Lung microvascular endothelial cell (primary cell): ENCODE results near the gene TGFA. TPM values are rescaled to one million over a fixed set of nuclear protein-coding genes. Genes with fewer than 3 reads are reported as not detected.
"Not testable (repeated sequence)": the region's sequence is repeated elsewhere in the genome, so short reads cannot be mapped to it uniquely, and the experiment has no call there.

ENCODE experiments used
- DNase-seq, 2 donors: peaks; one replicate each; pipeline versions ENCODE4 v3.0.0 to v3.0.0-alpha.2; 2010; ENCODE audit warnings: low read depth in 2 of 2
- total RNA-seq: library from RNA; depleted of rRNA; stranded (reverse); fragments of >200 nt; gene quantifications from 2 replicates; pipeline ENCODE4 v1.2.1, GENCODE V29; 2014

Gene TGFA
- total RNA-seq, 1 donor from 2014 or later: 16.3 TPM

DNA sequence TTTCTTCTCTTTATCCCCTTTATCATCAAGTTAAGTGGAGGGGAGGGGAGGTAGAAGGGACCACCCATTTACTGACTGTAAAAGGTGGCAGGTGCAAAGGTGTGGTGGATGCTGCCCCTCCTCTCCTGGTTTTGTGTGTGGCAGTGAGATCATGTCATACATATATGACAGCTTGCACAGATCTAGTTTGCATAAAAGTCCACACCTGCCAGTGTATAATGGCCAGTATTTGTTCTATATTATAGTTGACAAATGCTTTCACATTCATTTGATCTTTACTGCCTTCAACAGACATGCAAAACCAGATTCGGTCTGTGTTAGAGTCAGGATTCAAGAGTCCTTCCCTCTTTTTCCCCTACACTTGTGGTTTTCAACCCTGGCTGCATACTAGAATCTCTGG, 55.1 kb downstream of the TGFA start:
- no peak for DNase-seq

DNA sequence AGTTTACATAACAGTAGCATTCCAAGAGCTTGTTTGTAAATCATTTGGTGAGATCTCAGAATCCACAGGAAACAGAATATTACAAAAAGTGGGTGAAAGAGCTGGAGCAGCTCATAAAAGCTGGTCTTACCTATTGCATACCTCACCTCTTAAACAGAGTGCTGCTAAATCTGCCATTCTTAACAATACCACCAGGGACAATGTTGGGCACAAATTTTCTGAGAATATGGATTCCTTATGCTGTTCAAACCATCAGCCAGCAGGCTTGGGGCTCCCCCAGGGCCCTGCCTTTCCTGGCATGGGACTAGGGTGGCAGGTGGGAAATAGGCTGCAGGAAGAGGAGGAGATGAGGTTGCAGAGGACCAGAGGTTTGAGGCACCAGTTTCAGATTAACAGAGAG, 55.6 kb downstream of the TGFA start:
- DNase-seq: peak in 1 of 2 donors; percentile 16

DNA sequence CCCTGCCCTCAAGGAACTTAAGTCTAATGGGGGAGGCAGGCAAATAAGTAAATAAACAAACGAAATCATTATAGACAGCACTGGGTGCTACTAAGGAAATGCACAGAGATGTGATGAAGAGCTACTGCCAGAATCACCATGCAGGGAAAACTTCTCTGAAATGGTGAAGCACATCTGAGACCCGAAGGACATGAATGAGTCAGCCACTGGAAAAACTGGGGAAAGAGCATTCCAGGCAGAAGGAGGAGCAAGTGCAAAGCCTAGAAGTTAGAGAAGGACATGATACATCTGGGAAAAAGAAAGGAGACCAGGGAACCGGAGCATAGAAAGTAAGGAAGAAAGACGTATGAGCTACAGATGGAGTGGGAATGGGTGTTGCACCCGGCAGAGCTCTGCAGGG, 56.8 kb downstream of the TGFA start:
- DNase-seq: no peak

DNA sequence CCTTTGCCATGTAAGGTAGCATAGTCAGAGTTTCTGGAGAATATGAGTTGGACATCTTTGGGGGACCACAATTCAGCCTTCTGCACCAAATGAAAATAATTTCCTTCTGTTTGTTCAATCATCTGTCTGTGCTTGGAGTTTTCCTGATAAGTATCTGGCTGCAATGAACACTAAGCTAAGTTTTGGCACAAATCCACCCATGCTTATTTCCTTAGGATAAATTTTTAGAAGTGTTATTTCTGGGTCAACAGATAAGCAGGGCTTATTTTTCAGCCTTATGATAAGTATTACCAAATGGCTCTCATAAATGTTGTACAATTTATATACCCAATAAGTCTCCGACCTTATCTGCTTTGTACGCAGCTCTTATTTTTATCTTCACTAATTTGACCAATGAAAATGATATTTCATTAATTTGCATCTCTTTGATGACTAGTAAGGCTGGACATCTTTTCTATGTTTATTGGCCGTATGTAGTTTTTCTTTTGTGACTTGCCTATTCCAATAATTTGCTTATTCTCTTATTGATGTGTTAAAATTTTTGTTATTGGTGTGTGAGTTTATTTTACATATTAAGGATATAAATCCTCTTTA, 59.2 kb downstream of the TGFA start:
- DNase-seq: no peak

DNA sequence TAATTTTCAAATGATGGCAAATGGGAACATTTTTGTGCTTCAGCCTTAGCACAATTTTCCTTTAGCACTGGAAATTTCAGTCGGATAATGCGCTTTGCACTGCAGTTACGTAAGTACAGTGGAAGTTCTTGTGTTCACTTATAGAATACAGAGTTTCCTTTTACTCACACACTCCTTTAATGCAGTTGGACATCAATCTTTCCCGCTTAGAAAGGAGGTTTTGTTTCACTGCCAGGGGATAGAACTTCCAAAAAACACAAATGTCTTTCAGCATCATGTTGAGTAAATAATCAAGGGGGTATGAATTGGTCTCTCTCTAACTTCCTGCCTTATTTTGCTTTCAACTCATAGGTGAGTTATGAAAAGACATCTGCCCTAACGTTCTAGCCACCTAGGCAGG, 63.2 kb downstream of the TGFA start:
- no peak for DNase-seq

DNA sequence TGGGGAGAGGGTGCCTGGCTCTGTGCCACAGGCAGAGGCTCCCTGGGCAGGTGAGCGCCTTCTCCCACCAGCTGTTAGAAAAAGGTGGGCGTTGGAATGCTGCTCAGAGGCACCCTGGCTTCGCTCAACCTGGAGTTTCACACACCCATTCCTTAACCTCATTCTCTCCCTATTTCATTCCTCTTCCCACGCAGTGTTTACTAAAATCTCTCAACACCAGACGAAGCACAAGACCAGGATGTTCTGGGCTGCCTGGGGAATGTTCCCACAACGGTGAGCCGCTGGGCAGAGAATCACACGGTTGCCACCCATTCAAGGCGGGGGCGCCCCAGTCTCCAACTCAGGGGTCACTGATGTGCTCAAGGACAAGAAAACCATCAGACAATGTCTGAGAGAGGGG, 64.5 kb downstream of the TGFA start:
- no peak for DNase-seq

DNA sequence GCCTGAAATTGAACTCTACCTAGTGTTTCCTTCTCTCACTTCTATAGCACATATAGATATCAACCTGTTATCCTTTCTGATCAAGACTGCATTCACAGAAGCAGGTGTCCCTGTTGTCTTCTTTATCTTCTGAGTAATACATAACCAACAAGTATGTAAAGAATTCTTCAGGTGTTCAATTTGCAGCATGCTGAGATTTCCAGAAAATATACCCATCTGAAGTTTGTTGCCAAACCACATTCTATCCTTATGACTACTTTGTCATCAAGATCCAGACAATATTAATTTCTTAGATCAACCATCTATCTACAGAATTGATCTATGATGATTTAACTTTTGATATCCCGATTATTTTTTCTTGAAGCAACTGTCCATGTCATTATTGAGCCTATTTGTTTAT, 69.5 kb downstream of the TGFA start:
- no peak for DNase-seq

DNA sequence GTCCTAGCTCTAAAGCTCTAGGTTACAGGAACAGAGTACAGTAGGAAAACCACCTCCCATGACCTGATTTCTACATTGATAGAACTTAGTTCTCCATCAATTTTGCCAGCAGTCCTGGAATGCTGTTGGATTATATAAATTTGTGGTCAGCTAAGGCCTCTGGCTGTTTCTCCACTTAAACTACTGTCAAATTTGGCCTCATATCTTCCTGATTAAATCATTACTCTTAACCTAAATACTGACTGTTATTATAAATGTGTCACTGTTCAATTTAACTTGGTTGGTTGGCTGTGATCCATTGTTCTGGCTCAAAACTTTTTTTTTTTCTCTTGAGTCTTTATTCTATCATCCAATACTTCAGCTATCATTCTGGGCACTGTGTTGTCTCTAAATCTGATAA, 71.2 kb downstream of the TGFA start:
- DNase-seq: no peak

DNA sequence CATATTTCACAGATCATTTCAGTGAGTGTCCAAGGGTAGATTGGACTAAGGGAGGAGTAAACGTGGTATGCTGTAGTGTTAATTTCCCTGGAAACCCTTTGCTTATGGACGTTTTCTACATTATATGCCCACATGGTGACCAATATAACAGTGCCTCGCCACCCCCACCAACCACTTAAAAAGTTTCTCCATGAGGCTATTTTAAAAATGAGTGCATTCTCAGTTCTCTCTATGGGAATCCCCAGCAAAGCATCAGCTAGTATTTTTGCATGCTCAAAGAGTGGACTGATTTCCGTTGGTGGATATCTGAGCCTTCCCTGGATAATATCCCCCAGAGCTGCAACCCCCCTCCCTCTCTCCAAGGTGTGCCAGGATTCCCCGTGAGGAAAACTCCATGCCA, 73.2 kb downstream of the TGFA start:
- no peak for DNase-seq

DNA sequence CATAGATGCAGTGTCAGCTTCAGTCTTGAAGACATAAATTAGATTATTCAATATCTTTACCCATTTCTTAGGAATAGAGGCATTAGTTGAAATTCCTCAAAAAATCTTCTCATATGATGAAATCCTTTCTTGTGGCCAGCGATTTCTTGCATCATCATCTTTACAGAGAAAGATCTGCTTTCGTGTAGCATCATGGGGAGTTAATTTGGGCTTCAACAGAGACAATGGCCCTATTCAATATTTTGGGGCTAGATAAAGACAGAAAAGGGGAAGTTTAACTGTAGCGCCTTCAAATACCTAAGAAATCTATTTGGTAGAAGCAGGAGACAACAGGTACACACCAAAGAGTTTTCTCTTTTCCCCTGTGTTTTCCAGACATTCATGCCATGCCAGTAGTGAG, 73.8 kb downstream of the TGFA start:
- DNase-seq: no peak

DNA sequence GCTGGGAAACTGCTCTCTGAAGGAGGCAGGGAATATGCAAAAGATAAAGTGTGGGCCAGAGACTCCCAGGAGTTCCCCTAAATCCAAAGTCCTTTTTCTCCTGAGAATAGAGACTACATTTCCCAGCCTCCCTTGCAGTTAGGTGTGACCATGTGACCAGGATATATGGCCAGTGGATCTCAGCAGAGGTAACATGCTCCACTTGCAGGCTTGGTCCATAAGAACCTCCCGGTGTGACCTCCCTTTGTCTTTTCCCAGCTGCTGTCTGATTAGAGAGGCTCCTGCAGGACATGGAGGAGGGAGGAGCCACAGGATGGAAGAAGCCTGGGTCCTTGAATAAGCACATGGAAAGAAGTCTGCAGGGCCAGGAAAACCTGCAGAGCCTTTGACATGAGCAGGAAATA, 76.2 kb downstream of the TGFA start:
- no peak for DNase-seq

DNA sequence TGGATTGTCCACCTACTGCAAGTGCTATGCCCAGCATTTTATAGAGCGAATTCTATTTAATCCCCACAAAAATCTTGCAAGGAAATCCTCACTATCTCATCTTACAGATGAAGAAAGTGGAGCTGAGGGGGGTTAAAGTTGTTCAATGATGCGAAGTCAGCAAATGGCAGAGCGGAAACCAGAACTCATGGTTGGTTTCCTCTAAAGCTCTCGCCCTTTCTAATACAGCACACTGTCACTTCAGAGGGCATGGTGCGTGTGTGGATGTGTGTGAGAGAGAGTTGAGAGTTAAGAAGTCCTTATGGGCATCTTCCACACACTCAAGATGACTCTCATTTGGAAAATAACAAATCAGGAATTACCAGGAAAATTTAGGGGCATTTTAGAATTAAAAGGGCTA, 78.4 kb downstream of the TGFA start:
- no peak for DNase-seq

DNA sequence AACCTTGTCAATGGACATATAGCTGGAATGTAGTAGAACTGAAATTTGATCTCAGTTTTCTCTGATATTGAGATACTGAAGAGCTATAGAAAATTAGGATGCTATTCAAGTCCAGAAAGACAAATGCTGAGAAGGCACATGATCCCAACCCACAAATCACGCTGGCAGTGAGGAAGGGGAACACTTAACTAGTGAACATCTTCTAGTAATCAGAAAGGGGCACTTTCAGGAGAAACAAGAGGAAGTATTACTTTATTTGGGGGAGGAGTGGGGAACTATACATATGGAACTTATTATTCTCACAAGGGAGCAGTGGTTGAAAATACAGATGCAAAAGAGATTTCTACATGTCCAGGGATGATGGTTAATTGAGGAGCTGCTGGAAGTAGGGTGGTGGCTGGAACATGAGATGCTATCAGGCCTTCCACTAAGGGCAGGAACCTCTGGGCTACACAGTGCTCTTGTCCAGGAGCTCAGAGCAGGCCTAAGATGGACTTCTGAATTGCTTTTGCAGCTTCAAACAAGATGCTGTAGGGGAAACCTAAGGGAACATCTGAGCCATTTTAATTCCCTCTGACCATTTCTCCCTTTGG, 79.3 kb downstream of the TGFA start:
- DNase-seq: no peak

DNA sequence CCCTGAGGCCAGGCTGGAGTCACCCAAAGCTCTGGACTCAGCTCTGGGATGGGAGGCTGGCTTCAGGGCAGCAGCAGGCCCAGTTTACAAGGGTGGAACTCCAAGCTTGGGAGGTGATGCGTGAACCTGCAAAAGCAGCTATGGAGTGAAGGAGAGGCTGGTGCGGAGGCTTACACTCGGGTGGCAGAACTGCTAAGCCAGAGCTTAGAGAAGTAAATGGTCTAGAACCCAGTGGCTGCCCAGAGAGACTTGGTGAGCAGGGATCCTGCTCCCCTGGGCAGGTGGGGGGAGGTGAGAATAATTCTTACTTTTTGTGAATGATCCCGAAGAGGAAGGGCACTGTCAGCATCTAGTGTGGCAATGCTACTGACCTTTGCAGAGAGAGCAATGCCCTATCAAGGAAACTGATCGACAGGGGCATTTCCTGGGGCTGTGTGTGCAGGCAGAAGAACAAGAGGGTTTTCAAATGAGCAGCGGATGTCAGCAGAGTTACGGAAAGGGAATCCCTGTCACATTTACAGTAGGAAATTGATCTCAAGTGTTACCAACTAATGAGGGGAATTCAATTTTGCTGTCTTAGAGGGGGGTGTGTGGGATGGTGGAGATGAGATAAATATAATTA, 80.4 kb downstream of the TGFA start:
- DNase-seq: peak in 1 of 2 donors; percentile 49

DNA sequence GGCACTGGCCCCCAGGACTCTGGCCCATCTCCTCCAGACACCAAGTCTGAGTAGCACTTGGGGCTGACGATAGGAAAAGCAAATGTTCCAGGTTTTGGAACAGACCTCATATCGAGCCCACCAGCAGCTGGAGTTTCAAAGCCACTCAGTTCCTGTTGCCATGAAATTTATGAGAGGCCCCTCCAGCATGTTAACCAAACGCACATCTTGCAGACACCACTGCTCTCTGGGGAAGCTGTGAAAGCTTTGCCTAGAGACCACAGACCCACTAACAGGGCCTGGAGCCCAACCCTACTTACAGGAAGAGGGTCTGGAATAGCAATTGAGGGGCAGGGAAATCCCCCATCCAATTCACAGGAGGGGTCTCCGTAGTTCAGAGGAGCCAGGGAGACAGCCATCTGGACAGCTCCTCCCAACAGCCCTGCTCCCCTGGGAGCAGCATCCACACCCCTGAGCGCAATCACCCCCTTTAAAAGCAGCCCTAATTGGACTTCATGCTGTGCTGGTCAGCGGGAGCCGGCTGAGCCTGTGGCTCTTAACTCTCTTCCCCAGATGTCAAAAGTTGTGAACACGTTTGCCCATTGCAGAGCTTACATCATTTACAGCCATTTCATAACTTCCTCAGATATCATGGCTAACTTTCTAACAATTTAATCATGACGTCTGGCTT, 81.3 kb downstream of the TGFA start:
- DNase-seq: no peak

DNA sequence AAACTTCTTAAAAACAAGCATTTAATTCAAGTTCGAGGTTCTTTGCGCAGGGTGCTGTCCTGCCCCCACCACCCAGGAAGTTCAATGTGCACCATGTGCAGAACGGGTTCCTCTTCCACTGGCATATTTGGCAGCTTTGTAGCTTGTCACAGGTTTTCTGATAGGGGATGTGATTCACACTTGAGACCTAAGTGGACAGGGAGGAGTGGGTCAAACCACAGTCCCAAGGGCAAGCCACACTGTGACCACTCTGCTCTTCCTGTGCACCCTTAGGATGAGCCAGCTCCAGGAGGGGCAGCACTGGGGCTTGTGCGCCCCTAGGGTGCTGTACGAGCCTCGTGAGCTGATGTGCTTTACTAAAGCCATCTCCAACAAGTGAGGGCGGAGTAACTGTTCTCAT, 82.5 kb downstream of the TGFA start:
- no peak for DNase-seq

DNA sequence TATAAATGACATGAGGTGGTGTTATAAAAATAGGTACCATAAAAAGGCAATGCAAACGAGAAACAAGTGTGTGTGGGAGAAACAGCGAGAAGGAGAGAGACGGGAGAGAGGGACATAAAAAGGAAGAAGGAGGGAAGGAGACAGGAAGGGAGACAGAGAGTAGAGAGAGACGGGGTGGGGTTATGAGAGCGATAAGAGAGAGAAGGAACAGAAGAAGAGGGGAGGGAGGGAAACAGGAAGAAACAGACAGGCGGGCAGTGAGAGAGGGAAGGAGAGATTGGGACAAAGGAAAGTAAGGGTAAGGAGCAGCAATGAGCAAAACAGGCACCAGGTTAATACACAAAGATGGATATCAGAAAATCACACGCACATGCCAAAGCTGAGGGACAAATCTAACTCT, 83.7 kb downstream of the TGFA start:
- DNase-seq: no peak

DNA sequence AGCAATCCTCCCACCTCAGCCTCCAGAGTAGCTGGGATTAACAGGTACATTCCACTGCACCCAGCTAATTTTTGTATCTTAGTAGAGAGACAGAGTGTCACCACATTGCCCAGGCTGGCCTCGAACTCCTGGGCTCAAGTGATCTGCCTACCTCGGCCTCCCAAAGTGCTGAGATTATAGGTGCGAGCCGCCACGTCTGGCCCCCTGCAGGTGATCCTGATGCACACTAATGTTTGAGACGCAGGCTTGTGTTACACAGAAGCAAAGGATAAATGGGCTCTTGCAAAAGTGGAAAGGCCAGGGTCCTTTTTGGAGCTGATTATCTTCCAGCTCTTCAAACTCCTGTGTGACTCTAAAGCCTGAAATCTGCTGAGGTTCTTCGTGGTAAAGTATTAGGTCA, 84.2 kb downstream of the TGFA start:
- no peak for DNase-seq

DNA sequence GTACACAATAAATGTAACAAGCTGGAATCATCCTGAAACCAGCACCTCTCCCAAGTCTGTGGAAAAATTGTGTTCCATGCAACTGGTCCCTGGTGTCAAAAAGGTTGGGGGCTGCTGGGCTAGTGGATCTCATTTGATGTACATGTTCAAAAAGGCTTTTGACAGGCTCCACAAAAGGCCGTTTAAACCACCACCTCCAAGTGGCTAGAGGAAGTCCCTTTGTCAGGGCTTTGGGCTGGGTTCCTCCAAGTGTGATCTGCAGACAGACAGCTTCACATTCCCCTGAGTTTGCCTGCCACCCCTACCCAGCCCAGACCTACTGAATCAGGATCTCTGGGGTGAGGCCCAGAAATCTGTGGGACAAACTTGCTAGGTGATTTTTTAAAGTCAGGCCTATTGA, 84.7 kb downstream of the TGFA start:
- no peak for DNase-seq

DNA sequence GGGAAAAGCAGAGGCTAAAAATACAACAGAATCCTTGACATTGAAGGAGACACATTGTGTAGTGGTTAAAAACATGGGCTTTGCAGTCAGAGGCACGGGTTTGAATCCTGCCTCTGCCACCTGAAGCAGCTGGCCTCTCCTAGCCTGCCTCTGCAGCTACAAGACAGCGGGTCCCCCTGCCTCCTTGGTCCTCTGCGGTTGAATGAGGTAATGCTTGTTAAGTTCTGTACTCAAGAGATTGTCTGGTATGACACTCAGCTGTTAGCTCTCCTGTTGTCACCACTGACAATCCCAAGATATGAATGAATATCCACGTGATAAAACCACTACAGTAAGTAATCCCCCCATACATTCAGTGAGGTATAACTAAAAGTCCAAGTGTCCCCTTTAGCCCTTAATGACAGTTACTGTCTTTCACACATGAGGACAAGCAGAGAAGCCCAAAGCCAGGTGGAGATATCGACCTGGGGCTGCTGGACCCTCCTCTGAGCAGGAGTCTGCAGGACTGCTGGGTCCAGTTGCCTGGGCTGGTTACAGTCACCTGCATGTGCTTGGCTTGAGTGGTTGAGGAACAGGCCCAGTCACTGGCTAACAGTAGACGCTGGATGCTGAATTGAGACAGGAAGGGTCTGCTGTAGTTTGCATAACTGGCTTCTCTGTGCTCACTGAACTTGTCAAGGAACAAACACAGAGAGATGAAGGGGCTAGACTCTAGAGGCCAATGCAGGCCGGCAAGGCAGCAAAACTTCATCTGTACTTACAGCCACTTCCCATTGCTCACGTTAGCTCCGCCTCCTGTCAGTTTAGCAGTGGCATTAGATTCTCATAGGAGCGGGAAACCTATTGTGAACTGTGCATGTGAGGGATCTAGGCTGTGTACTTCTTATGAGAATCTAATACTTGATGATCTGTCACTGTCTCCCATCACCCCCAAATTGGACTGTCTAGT, 85.5 kb downstream of the TGFA start:
- DNase-seq: no peak

DNA sequence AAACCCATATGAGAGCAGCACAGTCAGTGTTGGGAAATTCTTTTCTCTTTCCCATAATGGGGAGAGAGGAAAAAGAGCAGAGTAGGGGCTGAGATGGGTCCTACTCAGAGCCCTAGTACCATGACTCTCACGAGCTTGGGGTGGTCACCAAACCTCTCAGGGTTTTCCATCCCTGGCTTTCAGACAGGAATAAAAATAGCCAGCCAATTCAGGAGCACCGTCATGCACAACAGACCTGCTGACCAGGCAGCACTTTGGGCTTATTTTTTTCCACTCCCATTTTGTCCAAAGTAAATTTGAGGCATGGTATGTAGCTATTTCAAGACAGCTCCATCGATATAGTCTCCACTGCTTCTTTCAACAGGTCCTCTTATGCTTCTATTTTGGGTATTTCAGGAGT, 86.4 kb downstream of the TGFA start:
- peak in 1 of 2 donors; percentile 23 for DNase-seq

DNA sequence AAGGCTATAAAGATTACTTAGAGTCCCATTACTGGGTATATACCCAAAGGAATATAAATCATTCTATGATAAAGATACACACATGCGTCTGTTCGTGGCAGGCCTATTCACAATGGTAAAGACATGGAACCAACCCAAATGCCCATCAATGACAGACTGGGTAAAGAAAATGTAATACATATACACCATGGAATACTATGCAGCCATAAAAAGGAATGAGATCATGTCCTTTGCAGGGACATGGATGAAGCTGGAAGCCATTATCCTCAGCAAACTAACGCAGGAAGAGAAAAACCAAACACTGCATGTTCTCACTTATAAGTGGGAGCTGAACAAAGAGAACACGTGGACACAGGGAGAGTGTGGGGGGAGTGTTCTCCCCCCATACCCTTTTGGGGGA, 87.0 kb downstream of the TGFA start:
- DNase-seq: not testable (repeated sequence)
